ENCODE data around the gene LAMTOR1.

The LAMTOR1 gene

GRCh38 chr11:72139500-72139899, 36.4 kb upstream of the LAMTOR1 start:
- H3K4me1 ChIP-seq (ENCODE audit: control insufficient read depth in 2 of 2, insufficient read depth in 1 of 2, low read depth in 1 of 2, low read length in 2 of 2) = no peaks in the 10 kb centered on the region
- no peak for DNase-seq (ENCODE audit: low spot score)
- H3K9me3 ChIP-seq (replicated peaks in 1 of 2; ENCODE audit: control insufficient read depth in 2 of 2, insufficient read depth in 1 of 2, low read depth in 1 of 2, low read length in 2 of 2) = no peaks in the 10 kb centered on the region
- no peak overlapping the region for H2BK12ac ChIP-seq (ENCODE audit: low read length)
- H3K79me1 ChIP-seq (ENCODE audit: low read depth, low read length) = peaks cover 2% of the 10 kb centered on the region
- no peak overlapping the region for H3K18ac ChIP-seq (ENCODE audit: low read length)
- H4K91ac ChIP-seq (ENCODE audit: low read depth, low read length, poor library complexity) = no peak overlapping the region
- H2BK120ac ChIP-seq (ENCODE audit: low read depth, low read length) = no peak overlapping the region
- no peak overlapping the region for H3K4me3 ChIP-seq (ENCODE audit: low read length in 2 of 2)
- H3K4ac ChIP-seq (ENCODE audit: low read length) = no peak overlapping the region
- no peaks in the 10 kb centered on the region for H3K36me3 ChIP-seq (replicated peaks in 1 of 2; ENCODE audit: control insufficient read depth in 2 of 2, insufficient read depth in 2 of 2, low read length in 2 of 2)
- H3K27me3 ChIP-seq (ENCODE audit: control insufficient read depth in 3 of 3, insufficient read depth in 3 of 3, low read depth in 1 of 3, low read length in 3 of 3) = peaks cover 0 to 7% (median 2%) of the 10 kb centered on the region in 3 experiments
- no peak overlapping the region for H3K9ac ChIP-seq (ENCODE audit: low read depth, low read length, poor library complexity)
- no peak overlapping the region for H2BK15ac ChIP-seq (ENCODE audit: low read length)
- H2BK5ac ChIP-seq (ENCODE audit: low read length) = no peak overlapping the region
- no peak overlapping the region for H2AFZ ChIP-seq (ENCODE audit: low read length)
- no peak overlapping the region for H3K14ac ChIP-seq (ENCODE audit: low read length)
- H3K27ac ChIP-seq (replicated peaks; ENCODE audit: low read length) = no peak overlapping the region
- no peak overlapping the region for H2AK5ac ChIP-seq (ENCODE audit: low read depth, low read length)
- no peak overlapping the region for H4K8ac ChIP-seq (ENCODE audit: low read depth, low read length)
- no peak overlapping the region for H3K23ac ChIP-seq (ENCODE audit: low read depth, low read length, poor library complexity)
- H3K4me2 ChIP-seq (ENCODE audit: insufficient read depth, low read length, poor library complexity, severe bottlenecking) = no peak overlapping the region
- WGBS, 2 donors (ENCODE audit: extremely low coverage in 2 of 2, insufficient read length in 2 of 2, insufficient replicate concordance in 1 of 2) = no CpG with 5 or more reads among the region's 11 CpGs

- H2BK5ac ChIP-seq (ENCODE audit: low read length) = no peak overlapping the region
- no peak overlapping the region for H3K14ac ChIP-seq (ENCODE audit: low read length)
- no peak overlapping the region for H3K27ac ChIP-seq (replicated peaks; ENCODE audit: low read length)
- H2AFZ ChIP-seq (ENCODE audit: low read length) = no peak overlapping the region
- H3K9me3 ChIP-seq (replicated peaks in 1 of 2; ENCODE audit: control insufficient read depth in 2 of 2, insufficient read depth in 1 of 2, low read depth in 1 of 2, low read length in 2 of 2) = no peaks in the 10 kb centered on the region
- H2BK12ac ChIP-seq (ENCODE audit: low read length) = no peak overlapping the region
- no peak overlapping the region for H2AK5ac ChIP-seq (ENCODE audit: low read depth, low read length)
- H3K4me1 ChIP-seq (ENCODE audit: control insufficient read depth in 2 of 2, insufficient read depth in 1 of 2, low read depth in 1 of 2, low read length in 2 of 2) = no peaks in the 10 kb centered on the region
- no peak overlapping the region for H3K23ac ChIP-seq (ENCODE audit: low read depth, low read length, poor library complexity)
- H3K4me2 ChIP-seq (ENCODE audit: insufficient read depth, low read length, poor library complexity, severe bottlenecking) = no peak overlapping the region
- H4K8ac ChIP-seq (ENCODE audit: low read depth, low read length) = no peak overlapping the region
- H3K27me3 ChIP-seq (ENCODE audit: control insufficient read depth in 3 of 3, insufficient read depth in 3 of 3, low read depth in 1 of 3, low read length in 3 of 3) = peaks cover 0 to 7% (median 2%) of the 10 kb centered on the region in 3 experiments
- H3K4ac ChIP-seq (ENCODE audit: low read length) = no peak overlapping the region
- no peak for DNase-seq (ENCODE audit: low spot score)
- WGBS, 2 donors (ENCODE audit: extremely low coverage in 2 of 2, insufficient read length in 2 of 2, insufficient replicate concordance in 1 of 2) = no CpG with 5 or more reads among the region's 12 CpGs
- no peak overlapping the region for H3K4me3 ChIP-seq (ENCODE audit: low read length in 2 of 2)
- no peak overlapping the region for H2BK15ac ChIP-seq (ENCODE audit: low read length)
- H3K79me1 ChIP-seq (ENCODE audit: low read depth, low read length) = peaks cover 2% of the 10 kb centered on the region
- H3K9ac ChIP-seq (ENCODE audit: low read depth, low read length, poor library complexity) = no peak overlapping the region
- H3K36me3 ChIP-seq (replicated peaks in 1 of 2; ENCODE audit: control insufficient read depth in 2 of 2, insufficient read depth in 2 of 2, low read length in 2 of 2) = no peaks in the 10 kb centered on the region
- no peak overlapping the region for H3K18ac ChIP-seq (ENCODE audit: low read length)
- no peak overlapping the region for H4K91ac ChIP-seq (ENCODE audit: low read depth, low read length, poor library complexity)
- H2BK120ac ChIP-seq (ENCODE audit: low read depth, low read length) = no peak overlapping the region
Observed at GRCh38 chr11:72138821-72139390, 35.8 kb upstream of the LAMTOR1 start.

- no peak overlapping the region for H4K91ac ChIP-seq (ENCODE audit: low read depth, low read length, poor library complexity)
- no peak overlapping the region for H2BK5ac ChIP-seq (ENCODE audit: low read length)
- H3K27me3 ChIP-seq (ENCODE audit: control insufficient read depth in 3 of 3, insufficient read depth in 3 of 3, low read depth in 1 of 3, low read length in 3 of 3) = peaks cover 0 to 17% (median 4%) of the 10 kb centered on the region in 3 experiments
- no peak overlapping the region for H3K14ac ChIP-seq (ENCODE audit: low read length)
- H2AK5ac ChIP-seq (ENCODE audit: low read depth, low read length) = no peak overlapping the region
- no peak overlapping the region for H3K4me3 ChIP-seq (ENCODE audit: low read length in 2 of 2)
- H3K27ac ChIP-seq (replicated peaks; ENCODE audit: low read length) = no peak overlapping the region
- H3K23ac ChIP-seq (ENCODE audit: low read depth, low read length, poor library complexity) = no peak overlapping the region
- H3K79me1 ChIP-seq (ENCODE audit: low read depth, low read length) = peaks cover 2% of the 10 kb centered on the region
- no peak overlapping the region for H3K18ac ChIP-seq (ENCODE audit: low read length)
- no peak overlapping the region for H3K4ac ChIP-seq (ENCODE audit: low read length)
- no peak overlapping the region for H2BK120ac ChIP-seq (ENCODE audit: low read depth, low read length)
- no peak overlapping the region for H2BK12ac ChIP-seq (ENCODE audit: low read length)
- no peak overlapping the region for H3K9ac ChIP-seq (ENCODE audit: low read depth, low read length, poor library complexity)
- H2AFZ ChIP-seq (ENCODE audit: low read length) = no peak overlapping the region
- no peaks in the 10 kb centered on the region for H3K4me1 ChIP-seq (ENCODE audit: control insufficient read depth in 2 of 2, insufficient read depth in 1 of 2, low read depth in 1 of 2, low read length in 2 of 2)
- H4K8ac ChIP-seq (ENCODE audit: low read depth, low read length) = no peak overlapping the region
- no peak for DNase-seq (ENCODE audit: low spot score)
- WGBS, 2 donors (ENCODE audit: extremely low coverage in 2 of 2, insufficient read length in 2 of 2, insufficient replicate concordance in 1 of 2) = no CpG with 5 or more reads among the region's 4 CpGs
- H3K9me3 ChIP-seq (replicated peaks in 1 of 2; ENCODE audit: control insufficient read depth in 2 of 2, insufficient read depth in 1 of 2, low read depth in 1 of 2, low read length in 2 of 2) = no peaks in the 10 kb centered on the region
- no peak overlapping the region for H2BK15ac ChIP-seq (ENCODE audit: low read length)
- H3K36me3 ChIP-seq (replicated peaks in 1 of 2; ENCODE audit: control insufficient read depth in 2 of 2, insufficient read depth in 2 of 2, low read length in 2 of 2) = no peaks in the 10 kb centered on the region
- no peak overlapping the region for H3K4me2 ChIP-seq (ENCODE audit: insufficient read depth, low read length, poor library complexity, severe bottlenecking)
Observed at GRCh38 chr11:72136684-72137262, 33.7 kb upstream of the LAMTOR1 start.

GRCh38 chr11:72135891-72136683, 33.0 kb upstream of the LAMTOR1 start:
- H3K14ac ChIP-seq (ENCODE audit: low read length) = no peak overlapping the region
- H3K9ac ChIP-seq (ENCODE audit: low read depth, low read length, poor library complexity) = peak overlapping the region; percentile 60
- H3K36me3 ChIP-seq (replicated peaks in 1 of 2; ENCODE audit: control insufficient read depth in 2 of 2, insufficient read depth in 2 of 2, low read length in 2 of 2) = no peaks in the 10 kb centered on the region
- no peak overlapping the region for H4K91ac ChIP-seq (ENCODE audit: low read depth, low read length, poor library complexity)
- H4K8ac ChIP-seq (ENCODE audit: low read depth, low read length) = no peak overlapping the region
- H2AK5ac ChIP-seq (ENCODE audit: low read depth, low read length) = peak overlapping the region; percentile 91
- no peaks in the 10 kb centered on the region for H3K4me1 ChIP-seq (ENCODE audit: control insufficient read depth in 2 of 2, insufficient read depth in 1 of 2, low read depth in 1 of 2, low read length in 2 of 2)
- no CpG with 5 or more reads among the region's 14 CpGs for WGBS, 2 donors (ENCODE audit: extremely low coverage in 2 of 2, insufficient read length in 2 of 2, insufficient replicate concordance in 1 of 2)
- no peak overlapping the region for H2BK5ac ChIP-seq (ENCODE audit: low read length)
- H2BK120ac ChIP-seq (ENCODE audit: low read depth, low read length) = no peak overlapping the region
- H3K4ac ChIP-seq (ENCODE audit: low read length) = no peak overlapping the region
- H3K27me3 ChIP-seq (ENCODE audit: control insufficient read depth in 3 of 3, insufficient read depth in 3 of 3, low read depth in 1 of 3, low read length in 3 of 3) = peaks cover 0 to 16% (median 4%) of the 10 kb centered on the region in 3 experiments
- H2BK15ac ChIP-seq (ENCODE audit: low read length) = no peak overlapping the region
- no peak overlapping the region for H3K18ac ChIP-seq (ENCODE audit: low read length)
- H2AFZ ChIP-seq (ENCODE audit: low read length) = no peak overlapping the region
- H3K27ac ChIP-seq (replicated peaks; ENCODE audit: low read length) = no peak overlapping the region
- H3K79me1 ChIP-seq (ENCODE audit: low read depth, low read length) = peaks cover 2% of the 10 kb centered on the region
- no peak overlapping the region for H2BK12ac ChIP-seq (ENCODE audit: low read length)
- peak overlapping the region in 1 of 2 donors; percentile 3 for H3K4me3 ChIP-seq (ENCODE audit: low read length in 2 of 2)
- peak overlapping the region; percentile 91 for H3K23ac ChIP-seq (ENCODE audit: low read depth, low read length, poor library complexity)
- no peak overlapping the region for H3K4me2 ChIP-seq (ENCODE audit: insufficient read depth, low read length, poor library complexity, severe bottlenecking)
- no peak for DNase-seq (ENCODE audit: low spot score)
- H3K9me3 ChIP-seq (replicated peaks in 1 of 2; ENCODE audit: control insufficient read depth in 2 of 2, insufficient read depth in 1 of 2, low read depth in 1 of 2, low read length in 2 of 2) = no peaks in the 10 kb centered on the region

Measured in neuronal stem cell (in vitro differentiated cells).